Mammary epithelial cell (primary cell): ENCODE results near the gene HERPUD1.

Source experiments
- CTCF ChIP-seq, 2 donors: IDR thresholded peaks in 1 of 2; conservative IDR thresholded peaks in 1 of 2; 2 replicates each; pipeline ENCODE4 v1.5.1; 2011 to 2012; ENCODE audit warnings: inconsistent platforms in 2 of 2, low read length in 2 of 2, mild to moderate bottlenecking in 2 of 2, control low read depth in 1 of 2, low read depth in 1 of 2; ENCODE audit not compliant: insufficient read depth in 1 of 2; ENCODE audit errors: extremely low read depth in 1 of 2
- EZH2 ChIP-seq: IDR thresholded peaks from 2 replicates; pipeline ENCODE4 v1.6.1; 2012; ENCODE audit warnings: low read length, inconsistent platforms, borderline replicate concordance

- TF ChIP-seq CTCF (conservative IDR thresholded peaks at IDR 0.05 in 1 of 2, IDR thresholded peaks at IDR 0.05 in 1 of 2; ENCODE audit: extremely low read depth in 1 of 2, insufficient read depth in 1 of 2, low read depth in 1 of 2, low read length in 2 of 2), result no peak
- no peak for TF ChIP-seq EZH2
These were observed 21.8 kb upstream of the HERPUD1 start for GRCh38 chr16:56910112-56910511.
